ENCODE data around the gene GAS6. TPM values are rescaled to one million over a fixed set of nuclear protein-coding genes. Genes with fewer than 3 reads are reported as not detected.

The GAS6 gene
- total and polyA plus RNA-seq, 2 donors (not counting 1 experiment from before 2014, with no cell fraction given): 227 to 301 TPM

GRCh38 chr13:113862191-113862930 lies 1.5 kb downstream of the GAS6 start:
- DNase-seq (ENCODE audit: low read depth in 2 of 2): peak; percentile 28 to 42
- Histone ChIP-seq H3K4me2 (ENCODE audit: extremely low read depth, insufficient read depth, low read length) (peak overlapping the region; percentile 26), H3K9me3 (ENCODE audit: control insufficient read depth, insufficient read depth, low read depth, low read length) (no peaks in the 10 kb centered on the region), H3K4me1 (ENCODE audit: control insufficient read depth, extremely low read depth, insufficient read depth, low read length) (peaks cover 5% of the 10 kb centered on the region), H3K4me3 (replicated peaks in 1 of 4; ENCODE audit: control extremely low read depth in 1 of 4, insufficient read depth in 1 of 4, low read depth in 3 of 4, low read length in 4 of 4) (peak overlapping the region; percentile 54 to 86 (median 70)), H3K79me2 (ENCODE audit: control insufficient read depth, insufficient read depth, low read length) (peaks cover 71% of the 10 kb centered on the region), H4K20me1 (ENCODE audit: control insufficient read depth, extremely low read depth, insufficient read depth, low read length) (no peaks in the 10 kb centered on the region), H3K27ac (ENCODE audit: insufficient read depth, low read length) (peak overlapping the region; percentile 80), H3K27me3 (ENCODE audit: control insufficient read depth, insufficient read depth, low read length) (no peaks in the 10 kb centered on the region), H2AFZ (ENCODE audit: low read length) (no peak overlapping the region), H3K9ac (ENCODE audit: insufficient read depth, low read length) (peak overlapping the region; percentile 95), H3K36me3 (ENCODE audit: control insufficient read depth, insufficient read depth, low read length) (peaks cover 7% of the 10 kb centered on the region)
- TF ChIP-seq EZH2 (IDR thresholded peaks at IDR 0.05; ENCODE audit: low read length, missing control alignments) (no peak), CTCF (conservative IDR thresholded peaks at IDR 0.05 in 1 of 2, IDR thresholded peaks at IDR 0.05 in 1 of 2; ENCODE audit: low read depth in 1 of 2, low read length in 2 of 2) (no peak)

GRCh38 chr13:113861433-113862030 lies 2.3 kb downstream of the GAS6 start:
- Histone ChIP-seq H3K27ac (ENCODE audit: insufficient read depth, low read length) (no peak overlapping the region), H3K79me2 (ENCODE audit: control insufficient read depth, insufficient read depth, low read length) (peaks cover 78% of the 10 kb centered on the region)

More at GRCh38 chr13:113861433-113862030, 2.3 kb downstream of the GAS6 start:
- Histone ChIP-seq H4K20me1 (ENCODE audit: control insufficient read depth, extremely low read depth, insufficient read depth, low read length) (no peaks in the 10 kb centered on the region), H3K4me2 (ENCODE audit: extremely low read depth, insufficient read depth, low read length) (peak overlapping the region; percentile 26), H3K9ac (ENCODE audit: insufficient read depth, low read length) (no peak overlapping the region), H2AFZ (ENCODE audit: low read length) (no peak overlapping the region), H3K27me3 (ENCODE audit: control insufficient read depth, insufficient read depth, low read length) (no peaks in the 10 kb centered on the region), H3K9me3 (ENCODE audit: control insufficient read depth, insufficient read depth, low read depth, low read length) (no peaks in the 10 kb centered on the region), H3K4me1 (ENCODE audit: control insufficient read depth, extremely low read depth, insufficient read depth, low read length) (peaks cover 6% of the 10 kb centered on the region), H3K4me3 (replicated peaks in 1 of 4; ENCODE audit: control extremely low read depth in 1 of 4, insufficient read depth in 1 of 4, low read depth in 3 of 4, low read length in 4 of 4) (peak overlapping the region in 3 of 4 experiments; percentile 27 to 86 (median 67)), H3K36me3 (ENCODE audit: control insufficient read depth, insufficient read depth, low read length) (peaks cover 8% of the 10 kb centered on the region)
- DNase-seq (ENCODE audit: low read depth in 2 of 2): no peak
- TF ChIP-seq CTCF (conservative IDR thresholded peaks at IDR 0.05 in 1 of 2, IDR thresholded peaks at IDR 0.05 in 1 of 2; ENCODE audit: low read depth in 1 of 2, low read length in 2 of 2) (no peak), EZH2 (IDR thresholded peaks at IDR 0.05; ENCODE audit: low read length, missing control alignments) (no peak)
